Measurements from ENCODE around the gene RPN1. TPM values are rescaled to one million over a fixed set of nuclear protein-coding genes. Genes with fewer than 3 reads are reported as not detected.

The RPN1 gene
- total and polyA plus RNA-seq, 2 of the 13 experiments (the other 11 are each of a cell fraction or from before 2014, with no cell fraction given): 290 to 342 TPM

DNA sequence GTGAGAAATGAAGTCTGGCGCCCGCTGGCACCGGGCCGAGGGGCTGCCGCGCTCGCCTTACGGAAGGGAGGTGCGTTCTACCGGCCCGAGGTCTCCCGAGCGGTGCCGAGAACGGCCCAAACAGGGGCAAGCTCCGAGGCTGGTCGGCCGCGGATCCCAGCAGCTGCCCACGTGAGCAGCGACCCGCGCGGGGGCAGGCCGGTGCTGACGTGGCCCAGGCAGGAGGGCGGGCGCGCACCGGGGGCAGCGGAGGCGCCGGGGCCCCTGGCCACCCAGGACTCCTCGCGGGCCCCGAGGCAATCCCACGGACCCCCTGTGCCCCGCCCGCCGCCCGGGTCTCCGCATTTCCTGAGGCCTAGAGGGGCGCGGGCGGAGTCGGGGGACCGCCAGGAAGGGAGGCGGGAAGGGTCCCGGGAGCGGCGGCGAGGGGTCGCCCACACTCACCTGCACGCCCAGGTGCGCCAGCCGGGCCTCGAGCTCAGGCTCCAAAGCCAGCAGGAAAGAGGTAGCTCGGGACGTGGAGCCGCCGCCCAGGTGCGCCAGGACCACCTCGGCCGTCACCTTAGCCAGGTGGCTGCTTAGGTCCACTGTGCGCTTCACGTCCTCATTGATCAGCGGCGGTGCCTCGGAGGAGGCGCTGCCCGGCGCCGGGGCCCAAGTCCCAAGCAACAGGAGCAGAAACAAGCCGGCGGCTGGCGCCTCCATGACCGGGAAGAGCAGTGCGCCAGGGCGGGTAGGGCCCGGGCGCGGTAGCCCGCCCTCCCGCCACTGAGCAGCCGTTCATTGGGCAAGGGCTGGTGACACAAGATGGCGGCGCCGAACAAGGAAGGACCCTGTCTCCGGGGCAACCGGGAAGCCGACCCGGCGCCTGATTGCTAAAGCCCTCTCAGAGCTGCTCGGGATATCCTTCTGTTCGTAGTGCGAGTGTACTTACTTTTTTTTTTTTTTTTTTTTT, at the start of gene RPN1 (continued):
- TF ChIP-seq, protein P1, sequence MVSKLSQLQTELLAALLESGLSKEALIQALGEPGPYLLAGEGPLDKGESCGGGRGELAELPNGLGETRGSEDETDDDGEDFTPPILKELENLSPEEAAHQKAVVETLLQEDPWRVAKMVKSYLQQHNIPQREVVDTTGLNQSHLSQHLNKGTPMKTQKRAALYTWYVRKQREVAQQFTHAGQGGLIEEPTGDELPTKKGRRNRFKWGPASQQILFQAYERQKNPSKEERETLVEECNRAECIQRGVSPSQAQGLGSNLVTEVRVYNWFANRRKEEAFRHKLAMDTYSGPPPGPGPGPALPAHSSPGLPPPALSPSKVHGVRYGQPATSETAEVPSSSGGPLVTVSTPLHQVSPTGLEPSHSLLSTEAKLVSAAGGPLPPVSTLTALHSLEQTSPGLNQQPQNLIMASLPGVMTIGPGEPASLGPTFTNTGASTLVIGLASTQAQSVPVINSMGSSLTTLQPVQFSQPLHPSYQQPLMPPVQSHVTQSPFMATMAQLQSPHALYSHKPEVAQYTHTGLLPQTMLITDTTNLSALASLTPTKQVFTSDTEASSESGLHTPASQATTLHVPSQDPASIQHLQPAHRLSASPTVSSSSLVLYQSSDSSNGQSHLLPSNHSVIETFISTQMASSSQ (IDR thresholded peaks at IDR 0.05; ENCODE audit: low read depth): no peak
- TF ChIP-seq, protein P1 (CRISPR knock-in tag; IDR thresholded peaks at IDR 0.05; ENCODE audit: borderline replicate concordance): no peak
- TF ChIP-seq, protein P2, sequence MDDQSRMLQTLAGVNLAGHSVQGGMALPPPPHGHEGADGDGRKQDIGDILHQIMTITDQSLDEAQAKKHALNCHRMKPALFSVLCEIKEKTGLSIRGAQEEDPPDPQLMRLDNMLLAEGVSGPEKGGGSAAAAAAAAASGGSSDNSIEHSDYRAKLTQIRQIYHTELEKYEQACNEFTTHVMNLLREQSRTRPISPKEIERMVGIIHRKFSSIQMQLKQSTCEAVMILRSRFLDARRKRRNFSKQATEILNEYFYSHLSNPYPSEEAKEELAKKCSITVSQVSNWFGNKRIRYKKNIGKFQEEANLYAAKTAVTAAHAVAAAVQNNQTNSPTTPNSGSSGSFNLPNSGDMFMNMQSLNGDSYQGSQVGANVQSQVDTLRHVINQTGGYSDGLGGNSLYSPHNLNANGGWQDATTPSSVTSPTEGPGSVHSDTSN (CRISPR knock-in tag; IDR thresholded peaks at IDR 0.05; ENCODE audit: borderline replicate concordance): no peak
- TF ChIP-seq EEA1 (CRISPR knock-in tag; IDR thresholded peaks at IDR 0.05; ENCODE audit: borderline replicate concordance) (peak; percentile 38; the same call in 1 of the 2 replicates), GATAD2A (CRISPR knock-in tag; IDR thresholded peaks at IDR 0.05) (no peak), IKZF1 (IDR thresholded peaks at IDR 0.05) (no peak), NR2F2 (IDR thresholded peaks at IDR 0.05; ENCODE audit: borderline replicate concordance, low read depth) (no peak), ZNF207 (IDR thresholded peaks at IDR 0.05; ENCODE audit: borderline replicate concordance) (no peak), KDM2A (CRISPR knock-in tag; IDR thresholded peaks at IDR 0.05; ENCODE audit: borderline replicate concordance, low read depth) (peak; percentile 76), ZBTB7A (CRISPR knock-in tag; IDR thresholded peaks at IDR 0.05) (no peak)
- TF ChIP-seq, protein P3, sequence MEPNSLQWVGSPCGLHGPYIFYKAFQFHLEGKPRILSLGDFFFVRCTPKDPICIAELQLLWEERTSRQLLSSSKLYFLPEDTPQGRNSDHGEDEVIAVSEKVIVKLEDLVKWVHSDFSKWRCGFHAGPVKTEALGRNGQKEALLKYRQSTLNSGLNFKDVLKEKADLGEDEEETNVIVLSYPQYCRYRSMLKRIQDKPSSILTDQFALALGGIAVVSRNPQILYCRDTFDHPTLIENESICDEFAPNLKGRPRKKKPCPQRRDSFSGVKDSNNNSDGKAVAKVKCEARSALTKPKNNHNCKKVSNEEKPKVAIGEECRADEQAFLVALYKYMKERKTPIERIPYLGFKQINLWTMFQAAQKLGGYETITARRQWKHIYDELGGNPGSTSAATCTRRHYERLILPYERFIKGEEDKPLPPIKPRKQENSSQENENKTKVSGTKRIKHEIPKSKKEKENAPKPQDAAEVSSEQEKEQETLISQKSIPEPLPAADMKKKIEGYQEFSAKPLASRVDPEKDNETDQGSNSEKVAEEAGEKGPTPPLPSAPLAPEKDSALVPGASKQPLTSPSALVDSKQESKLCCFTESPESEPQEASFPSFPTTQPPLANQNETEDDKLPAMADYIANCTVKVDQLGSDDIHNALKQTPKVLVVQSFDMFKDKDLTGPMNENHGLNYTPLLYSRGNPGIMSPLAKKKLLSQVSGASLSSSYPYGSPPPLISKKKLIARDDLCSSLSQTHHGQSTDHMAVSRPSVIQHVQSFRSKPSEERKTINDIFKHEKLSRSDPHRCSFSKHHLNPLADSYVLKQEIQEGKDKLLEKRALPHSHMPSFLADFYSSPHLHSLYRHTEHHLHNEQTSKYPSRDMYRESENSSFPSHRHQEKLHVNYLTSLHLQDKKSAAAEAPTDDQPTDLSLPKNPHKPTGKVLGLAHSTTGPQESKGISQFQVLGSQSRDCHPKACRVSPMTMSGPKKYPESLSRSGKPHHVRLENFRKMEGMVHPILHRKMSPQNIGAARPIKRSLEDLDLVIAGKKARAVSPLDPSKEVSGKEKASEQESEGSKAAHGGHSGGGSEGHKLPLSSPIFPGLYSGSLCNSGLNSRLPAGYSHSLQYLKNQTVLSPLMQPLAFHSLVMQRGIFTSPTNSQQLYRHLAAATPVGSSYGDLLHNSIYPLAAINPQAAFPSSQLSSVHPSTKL (CRISPR knock-in tag; IDR thresholded peaks at IDR 0.05): peak; percentile 12; the same call in 1 of the 2 replicates
- TF ChIP-seq, protein P4, sequence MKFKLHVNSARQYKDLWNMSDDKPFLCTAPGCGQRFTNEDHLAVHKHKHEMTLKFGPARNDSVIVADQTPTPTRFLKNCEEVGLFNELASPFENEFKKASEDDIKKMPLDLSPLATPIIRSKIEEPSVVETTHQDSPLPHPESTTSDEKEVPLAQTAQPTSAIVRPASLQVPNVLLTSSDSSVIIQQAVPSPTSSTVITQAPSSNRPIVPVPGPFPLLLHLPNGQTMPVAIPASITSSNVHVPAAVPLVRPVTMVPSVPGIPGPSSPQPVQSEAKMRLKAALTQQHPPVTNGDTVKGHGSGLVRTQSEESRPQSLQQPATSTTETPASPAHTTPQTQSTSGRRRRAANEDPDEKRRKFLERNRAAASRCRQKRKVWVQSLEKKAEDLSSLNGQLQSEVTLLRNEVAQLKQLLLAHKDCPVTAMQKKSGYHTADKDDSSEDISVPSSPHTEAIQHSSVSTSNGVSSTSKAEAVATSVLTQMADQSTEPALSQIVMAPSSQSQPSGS (CRISPR knock-in tag; IDR thresholded peaks at IDR 0.05): no peak
- TF ChIP-seq, protein P5, sequence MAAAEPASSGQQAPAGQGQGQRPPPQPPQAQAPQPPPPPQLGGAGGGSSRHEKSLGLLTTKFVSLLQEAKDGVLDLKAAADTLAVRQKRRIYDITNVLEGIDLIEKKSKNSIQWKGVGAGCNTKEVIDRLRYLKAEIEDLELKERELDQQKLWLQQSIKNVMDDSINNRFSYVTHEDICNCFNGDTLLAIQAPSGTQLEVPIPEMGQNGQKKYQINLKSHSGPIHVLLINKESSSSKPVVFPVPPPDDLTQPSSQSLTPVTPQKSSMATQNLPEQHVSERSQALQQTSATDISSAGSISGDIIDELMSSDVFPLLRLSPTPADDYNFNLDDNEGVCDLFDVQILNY (CRISPR knock-in tag; conservative IDR thresholded peaks at IDR 0.05): 0 out of 2 replicates have a peak, but pooled peaks have one; percentile 40
- TF ChIP-seq, protein P6, sequence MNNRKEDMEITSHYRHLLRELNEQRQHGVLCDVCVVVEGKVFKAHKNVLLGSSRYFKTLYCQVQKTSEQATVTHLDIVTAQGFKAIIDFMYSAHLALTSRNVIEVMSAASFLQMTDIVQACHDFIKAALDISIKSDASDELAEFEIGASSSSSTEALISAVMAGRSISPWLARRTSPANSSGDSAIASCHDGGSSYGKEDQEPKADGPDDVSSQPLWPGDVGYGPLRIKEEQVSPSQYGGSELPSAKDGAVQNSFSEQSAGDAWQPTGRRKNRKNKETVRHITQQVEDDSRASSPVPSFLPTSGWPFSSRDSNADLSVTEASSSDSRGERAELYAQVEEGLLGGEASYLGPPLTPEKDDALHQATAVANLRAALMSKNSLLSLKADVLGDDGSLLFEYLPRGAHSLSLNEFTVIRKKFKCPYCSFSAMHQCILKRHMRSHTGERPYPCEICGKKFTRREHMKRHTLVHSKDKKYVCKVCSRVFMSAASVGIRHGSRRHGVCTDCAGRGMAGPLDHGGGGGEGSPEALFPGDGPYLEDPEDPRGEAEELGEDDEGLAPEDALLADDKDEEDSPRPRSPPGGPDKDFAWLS (CRISPR knock-in tag; IDR thresholded peaks at IDR 0.05; ENCODE audit: borderline replicate concordance): no peak

Measured in HepG2 (cell line).